Measurements from ENCODE around the gene CSK. TPM values are rescaled to one million over a fixed set of nuclear protein-coding genes. Genes with fewer than 3 reads are reported as not detected.

Gene CSK
- total and polyA plus RNA-seq, 2 of the 8 experiments (the other 6 are each of a cell fraction or from before 2014, with no cell fraction given): 13.7 to 50.2 TPM

DNA sequence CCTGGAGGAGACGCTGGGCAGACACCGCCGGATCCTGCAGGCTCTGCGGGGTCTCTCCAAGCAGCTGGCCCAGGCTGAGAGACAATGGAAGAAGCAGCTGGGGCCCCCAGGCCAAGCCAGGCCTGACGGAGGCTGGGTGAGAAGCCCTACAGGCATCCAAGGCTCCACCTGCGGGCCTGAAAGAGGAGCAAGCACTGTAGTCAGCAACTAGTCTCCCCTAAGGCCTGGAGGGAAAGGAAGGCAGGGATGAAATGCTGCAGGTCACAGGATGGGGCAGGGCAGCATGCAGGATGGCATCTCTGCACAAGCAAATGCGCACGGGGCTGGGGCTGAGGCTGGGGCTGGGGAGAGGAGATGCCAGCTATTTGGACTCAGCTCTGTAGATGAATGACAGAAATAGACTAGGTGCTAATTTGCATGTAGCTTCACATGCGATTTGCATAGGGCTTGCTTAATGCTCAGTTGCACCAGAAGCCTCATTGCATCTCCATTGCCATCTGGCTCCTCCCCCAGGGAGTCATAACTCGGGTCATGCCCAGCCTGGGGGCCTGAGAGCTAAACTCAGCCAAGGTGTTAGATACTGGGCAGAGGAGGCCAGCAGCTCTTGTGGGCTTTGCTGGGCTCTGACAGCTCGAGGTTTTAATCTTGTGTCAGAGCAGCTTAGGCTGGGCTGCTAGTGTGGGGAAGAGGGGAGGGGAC lies 39.4 kb downstream of the CSK start:
- Histone ChIP-seq H3K4me2 (ENCODE audit: insufficient read depth in 1 of 2, low read depth in 2 of 2, low read length in 2 of 2) (no peak overlapping the region; a peak in 1 of 4 replicates), H3K23ac (ENCODE audit: insufficient read length) (no peak overlapping the region)
- POLR2A ChIA-PET (ENCODE audit: partially characterized antibody): interaction anchor here (1.1 to 2.6 kb wide), 8 partner anchors 10 to 114 kb away, joined by 3 to 10 read pairs (median 4); partner anchors contain the start of gene ULK3

More for the DNA sequence above, 39.4 kb downstream of the CSK start:
- no peak overlapping the region; a peak in 1 of 8 replicates for H3K4me3 ChIP-seq (ENCODE audit: extremely low read depth in 1 of 4, insufficient read depth in 2 of 4, low read depth in 3 of 4, low read length in 4 of 4)
- peak overlapping the region; percentile 28; the same call in 1 of the 2 replicates for H4K8ac ChIP-seq (ENCODE audit: extremely low read depth, insufficient read depth, low read length)
- H3K4ac ChIP-seq (replicated peaks; ENCODE audit: insufficient read length, low read depth, low read length): no peak overlapping the region
- H3K56ac ChIP-seq (replicated peaks; ENCODE audit: insufficient read length, low read depth, low read length): no peak overlapping the region
- 0 out of 2 replicates have a peak, but pooled peaks cover 2% of the 10 kb centered on the region for H3K23me2 ChIP-seq (ENCODE audit: low read depth, low read length)
- no peak for FAIRE-seq
- H4K20me1 ChIP-seq (replicated peaks in 1 of 2; ENCODE audit: control insufficient read depth in 1 of 2, insufficient read depth in 2 of 2, low read length in 2 of 2): no peaks in the 10 kb centered on the region
- 82% methylated on average over 11 of the region's 11 CpGs; no CpG with 5 or more reads in 1 of the 2 experiments for WGBS, 2 experiments (ENCODE audit: extremely low coverage in 1 of 2, insufficient coverage in 1 of 2, insufficient read length in 1 of 2, insufficient replicate concordance in 2 of 2, low coverage in 1 of 2, low lambda C conversion rate in 2 of 2, missing lambda C conversion rate in 1 of 2)
- no peaks in the 10 kb centered on the region for H3K36me3 ChIP-seq (ENCODE audit: control insufficient read depth in 2 of 4, insufficient read depth in 4 of 4, low read length in 3 of 4)
- H4K5ac ChIP-seq (ENCODE audit: insufficient read length, low read depth, low read length): no peak overlapping the region
- no peak overlapping the region for H2AK5ac ChIP-seq (ENCODE audit: low read depth, low read length)
- H2BK120ac ChIP-seq (replicated peaks; ENCODE audit: low read depth, low read length): no peak overlapping the region
- H3K14ac ChIP-seq (ENCODE audit: insufficient read length): no peak overlapping the region
- H4K91ac ChIP-seq (replicated peaks; ENCODE audit: insufficient read length, low read length): no peak overlapping the region
- no peak overlapping the region for H2AFZ ChIP-seq (ENCODE audit: low read length)
- H3K9ac ChIP-seq (replicated peaks in 1 of 4; ENCODE audit: extremely low read depth in 1 of 4, low read depth in 3 of 4, low read length in 3 of 4): no peak overlapping the region
- H3K18ac ChIP-seq (ENCODE audit: extremely low read depth, low read length): no peak overlapping the region
- H3K79me2 ChIP-seq (ENCODE audit: control insufficient read depth in 1 of 2, insufficient read depth in 2 of 2, low read length in 2 of 2): no peaks in the 10 kb centered on the region
- peaks cover 0 to 27% (median 16%) of the 10 kb centered on the region in 4 experiments; a peak in 6 of 7 replicates for H3K27me3 ChIP-seq (replicated peaks in 1 of 4; ENCODE audit: control insufficient read depth in 3 of 4, extremely low read depth in 1 of 4, insufficient read depth in 3 of 4, low read length in 3 of 4)
- H3K27ac ChIP-seq (ENCODE audit: low read depth, low read length): no peak overlapping the region
- no peaks in the 10 kb centered on the region for H3K9me3 ChIP-seq (ENCODE audit: insufficient read depth in 2 of 2, low read depth in 1 of 2, low read length in 1 of 2)
- H2BK20ac ChIP-seq (ENCODE audit: low read length): no peak overlapping the region
- no peak overlapping the region for H2BK12ac ChIP-seq (ENCODE audit: low read depth, low read length)
- CTCF ChIA-PET (ENCODE audit: partially characterized antibody): interaction anchor here (0.8 to 15.7 kb wide), 17 partner anchors 8 to 190 kb away, joined by 3 to 135 read pairs (median 5); partner anchors contain the start of gene LMAN1L
- H3K4me1 ChIP-seq (replicated peaks in 1 of 4; ENCODE audit: control insufficient read depth in 3 of 4, insufficient read depth in 4 of 4, low read length in 3 of 4): peaks cover 0 to 13% (median 6%) of the 10 kb centered on the region in 4 experiments; a peak in 6 of 7 replicates
- no peak overlapping the region for H2BK5ac ChIP-seq (ENCODE audit: low read depth, low read length)
- TF ChIP-seq RAD21 (IDR thresholded peaks at IDR 0.05 in 1 of 2, conservative IDR thresholded peaks at IDR 0.05 in 1 of 2; ENCODE audit: low read depth in 2 of 2, low read length in 2 of 2): peak in 1 of 2 experiments; percentile 14; a peak in 2 of 4 replicates
- TF ChIP-seq CTBP2 (IDR thresholded peaks at IDR 0.05; ENCODE audit: borderline replicate concordance, insufficient read depth, insufficient read length, low read length): no peak
- TF ChIP-seq SIN3A (conservative IDR thresholded peaks at IDR 0.05 in 1 of 2, IDR thresholded peaks at IDR 0.05 in 1 of 2; ENCODE audit: low read depth in 1 of 2, low read length in 2 of 2): 0 out of 4 replicates have a peak, but pooled peaks of 1 of the 2 experiments have one; percentile 42
- DNase-seq (ENCODE audit: low read depth in 1 of 2, low spot score in 2 of 2): no peak
- no peak overlapping the region for H2BK15ac ChIP-seq (ENCODE audit: low read length)
- no peaks in the 10 kb centered on the region for H3K79me1 ChIP-seq (ENCODE audit: low read depth, low read length)
